Myocyte (in vitro differentiated cells): Measurements from ENCODE around the gene EVI5. TPM values are rescaled to one million over a fixed set of nuclear protein-coding genes. Genes with fewer than 3 reads are reported as not detected.
"Not testable (repeated sequence)": the region's sequence is repeated elsewhere in the genome, so short reads cannot be mapped to it uniquely, and the experiment has no call there.

Experiments used
- DNase-seq: peaks from one replicate; pipeline ENCODE4 v3.0.0-alpha.2; 2012; ENCODE audit warnings: low read depth
- total RNA-seq: library from RNA; depleted of rRNA; stranded (reverse); fragments of >200 nt; gene quantifications from 2 replicates; pipeline ENCODE4 v1.2.3, GENCODE V29; 2014

The EVI5 gene
- total RNA-seq, 1 donor from 2014 or later = 16.9 TPM

DNA sequence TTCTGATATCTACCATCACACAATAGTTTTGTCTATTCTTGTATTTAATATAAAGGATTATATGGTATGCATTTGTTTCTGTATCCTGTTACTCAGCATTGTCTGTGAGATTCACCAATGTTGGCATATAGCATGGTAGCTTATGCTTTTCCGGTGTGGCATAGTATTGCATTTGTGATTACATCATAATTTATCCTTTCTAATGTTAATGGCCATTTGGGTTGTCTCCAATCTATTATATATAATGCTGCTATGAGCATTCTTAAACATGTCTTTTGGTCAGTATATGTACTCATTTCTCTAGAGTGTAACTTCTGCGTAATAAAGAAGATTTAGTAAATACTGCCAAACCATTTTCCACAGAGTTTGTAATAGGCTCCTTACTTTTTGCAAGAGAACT, 257.2 kb downstream of the EVI5 start:
- DNase-seq = no peak

DNA sequence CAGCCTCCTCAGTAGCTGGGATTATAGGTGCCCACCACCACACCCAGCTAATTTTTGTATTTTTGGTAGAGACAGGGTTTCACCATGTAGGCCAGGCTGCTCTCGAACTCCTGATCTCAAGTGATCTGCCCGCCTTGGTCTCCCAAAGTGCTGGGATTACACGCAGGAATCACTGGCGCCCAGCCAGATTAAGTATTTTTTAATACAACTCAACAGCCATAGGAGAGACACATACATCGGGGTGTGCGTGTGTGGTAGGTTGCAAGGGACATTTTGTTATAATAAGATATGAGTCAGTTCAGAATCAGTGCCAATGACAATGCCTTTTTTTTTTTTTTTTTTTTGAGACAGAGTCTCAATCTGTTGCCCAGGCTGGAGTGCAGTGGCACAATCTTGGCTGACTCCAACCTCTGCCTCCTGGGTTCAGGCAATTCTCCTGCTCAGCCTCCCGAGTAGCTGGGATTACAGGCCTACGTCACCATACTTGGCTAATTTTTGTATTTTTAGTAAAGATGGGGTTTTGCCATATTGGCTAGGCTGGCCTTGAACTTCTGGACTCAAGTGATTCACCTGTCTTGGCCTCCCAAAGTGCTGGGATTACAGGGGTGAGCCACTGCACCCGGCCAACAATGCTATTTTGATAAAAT, 259.8 kb downstream of the EVI5 start:
- DNase-seq = not testable (repeated sequence)

DNA sequence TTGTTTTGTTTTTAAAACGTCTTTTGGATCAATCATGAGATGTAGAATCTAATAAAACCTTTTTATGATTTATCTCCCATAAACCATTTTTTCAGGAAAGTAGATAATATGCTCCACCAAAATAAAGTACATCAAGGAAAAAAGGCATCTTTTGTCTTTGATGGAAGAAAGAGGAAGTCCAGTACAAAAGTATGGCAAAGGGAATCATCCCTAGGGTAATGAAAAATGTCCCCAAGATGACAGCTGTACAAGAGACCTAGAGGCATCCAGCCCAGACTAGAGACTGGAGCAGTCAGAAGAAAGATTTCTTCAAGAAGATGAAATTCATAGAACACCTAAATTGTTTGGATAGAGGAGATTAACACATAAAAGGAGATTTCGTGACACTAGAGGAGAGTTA, 265.9 kb downstream of the EVI5 start:
- no peak for DNase-seq

DNA sequence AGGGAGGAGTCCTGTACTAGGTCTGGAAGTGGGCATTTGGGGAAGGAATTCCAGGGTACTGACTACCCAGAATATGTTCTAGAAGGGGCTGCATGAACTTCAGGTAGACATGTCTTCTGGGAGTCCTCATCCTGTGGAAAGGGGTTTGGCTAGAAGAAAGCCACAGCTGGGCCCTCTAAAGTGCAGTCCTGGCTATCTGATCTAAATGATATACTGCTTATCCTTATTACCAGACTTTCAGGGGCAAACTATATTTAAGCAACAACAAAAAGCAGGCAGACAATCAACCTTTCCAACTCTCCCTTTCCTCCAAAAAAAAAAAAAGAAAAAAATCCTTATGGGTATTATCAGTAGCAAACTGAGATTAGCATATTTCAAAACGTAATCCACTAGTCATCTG, 268.3 kb downstream of the EVI5 start:
- DNase-seq = no peak

DNA sequence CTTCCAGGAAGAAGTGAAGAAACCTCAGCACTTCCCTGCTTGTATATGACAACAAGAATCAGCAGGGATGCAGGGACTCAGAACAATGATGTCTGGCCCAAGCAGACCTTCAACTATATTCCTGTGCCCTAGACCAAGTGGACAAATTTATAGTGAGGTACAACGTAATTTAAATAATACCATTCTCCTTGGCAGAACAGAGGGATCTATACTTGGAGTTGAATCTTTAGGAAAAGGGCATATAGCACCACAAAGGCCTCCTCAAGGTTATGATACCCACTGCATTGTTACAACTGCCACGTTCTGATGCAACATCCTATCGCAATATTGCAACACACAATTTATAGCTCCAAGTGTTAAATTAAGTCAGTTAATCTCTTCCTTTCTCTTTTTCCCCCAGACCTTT, 269.1 kb downstream of the EVI5 start:
- DNase-seq = no peak

DNA sequence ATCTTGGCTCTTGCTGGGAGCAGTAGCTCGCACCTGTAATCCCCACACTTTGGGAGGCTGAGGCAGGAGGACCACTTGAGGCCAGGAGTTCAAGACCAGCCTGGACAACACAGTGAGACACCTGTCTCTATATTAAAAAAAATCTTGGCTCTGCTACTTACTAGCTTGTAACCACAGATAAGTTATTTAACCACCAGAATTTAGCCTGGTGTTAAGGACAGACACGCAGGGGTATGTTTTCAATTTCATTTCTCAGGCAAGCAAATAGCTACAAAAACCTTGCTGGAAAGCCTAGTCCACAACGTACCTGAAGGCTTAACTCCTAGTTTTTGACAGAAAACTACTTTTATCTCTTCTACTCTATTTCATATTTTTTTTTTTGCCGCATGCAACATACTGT, 273.4 kb downstream of the EVI5 start:
- DNase-seq = no peak

DNA sequence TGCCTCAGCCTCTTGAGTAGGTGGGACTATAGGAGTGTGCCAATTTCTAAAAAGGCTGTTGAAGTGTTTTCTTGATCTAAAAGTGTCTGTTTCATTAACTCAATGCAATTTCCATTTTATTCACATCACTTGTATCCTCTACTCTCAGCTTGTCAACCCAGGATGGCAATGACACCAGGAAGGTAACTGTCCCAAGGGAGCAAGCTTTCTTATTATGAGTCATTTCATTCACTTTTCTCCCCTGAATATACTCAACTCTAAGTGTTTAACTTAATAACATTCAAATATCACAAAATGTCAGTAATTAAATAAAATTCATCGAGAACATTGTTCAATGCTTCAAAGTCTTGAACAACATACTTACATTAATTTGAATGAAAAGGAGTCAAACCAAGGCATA, 275.3 kb downstream of the EVI5 start:
- DNase-seq = no peak

DNA sequence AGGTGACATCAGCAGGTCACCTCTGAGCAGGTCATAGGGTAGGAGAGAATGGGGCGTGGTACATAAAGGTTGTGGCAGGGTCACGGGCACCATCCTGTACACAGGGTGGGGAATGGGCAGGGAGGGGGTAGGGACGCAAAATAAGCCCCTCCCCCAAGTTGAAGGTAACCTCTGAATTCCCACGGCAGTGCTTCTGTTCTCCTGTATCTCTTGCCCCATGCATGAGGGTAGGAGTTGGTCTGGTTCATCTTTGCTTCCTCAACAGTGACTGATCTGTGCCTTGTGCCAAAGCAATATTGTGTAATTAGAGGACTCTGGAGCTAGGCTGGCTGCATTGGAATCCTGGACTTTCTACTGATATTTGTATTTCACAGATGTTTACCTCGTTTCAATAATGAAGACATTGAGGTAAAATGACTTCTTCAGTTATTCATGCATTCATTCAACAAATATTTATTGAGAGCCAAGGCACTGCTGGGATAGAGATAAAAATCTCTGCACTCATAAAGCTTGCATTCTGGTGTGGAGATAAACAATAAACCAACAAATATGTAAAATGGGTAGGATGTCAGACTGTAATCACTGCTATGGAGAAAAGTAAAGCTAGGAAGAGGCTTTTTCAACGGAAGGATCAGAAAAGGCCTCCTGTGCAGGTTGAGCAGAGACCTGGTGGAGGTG, 279.8 kb downstream of the EVI5 start:
- no peak for DNase-seq

DNA sequence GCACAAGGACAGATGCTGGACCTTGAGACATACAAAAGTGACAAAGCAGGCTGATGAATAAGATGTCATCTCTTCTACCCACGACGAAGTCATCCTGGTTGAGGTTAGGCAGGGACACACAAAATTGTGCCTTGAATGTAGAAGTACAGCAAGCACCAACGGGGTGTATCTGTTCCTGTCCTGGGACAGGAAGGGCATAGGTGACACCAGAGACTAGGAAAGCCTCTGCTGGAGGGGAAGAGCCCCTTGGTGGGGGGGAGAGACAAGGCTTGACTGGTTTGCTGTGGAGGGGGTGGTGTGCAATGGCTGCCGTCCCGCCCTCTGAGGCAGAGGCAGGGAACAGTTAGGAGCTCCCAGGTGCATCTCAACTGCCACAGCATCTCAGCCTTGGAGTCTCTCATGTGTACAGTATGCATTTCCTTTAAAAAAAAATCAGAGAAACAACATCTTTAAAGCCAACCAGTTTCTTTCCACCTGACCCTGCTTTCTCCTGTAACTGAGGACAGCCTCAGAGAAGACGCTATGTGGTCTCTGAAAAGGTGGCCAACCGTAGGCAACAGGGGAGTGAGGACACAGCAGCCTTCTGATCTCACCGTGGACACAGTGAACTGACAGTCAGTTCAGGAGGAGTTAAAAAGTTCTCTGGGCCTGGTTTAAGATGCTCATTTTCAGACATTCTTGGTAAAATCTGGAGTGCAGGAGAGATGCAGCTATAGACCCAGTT, 280.5 kb downstream of the EVI5 start:
- no peak for DNase-seq

DNA sequence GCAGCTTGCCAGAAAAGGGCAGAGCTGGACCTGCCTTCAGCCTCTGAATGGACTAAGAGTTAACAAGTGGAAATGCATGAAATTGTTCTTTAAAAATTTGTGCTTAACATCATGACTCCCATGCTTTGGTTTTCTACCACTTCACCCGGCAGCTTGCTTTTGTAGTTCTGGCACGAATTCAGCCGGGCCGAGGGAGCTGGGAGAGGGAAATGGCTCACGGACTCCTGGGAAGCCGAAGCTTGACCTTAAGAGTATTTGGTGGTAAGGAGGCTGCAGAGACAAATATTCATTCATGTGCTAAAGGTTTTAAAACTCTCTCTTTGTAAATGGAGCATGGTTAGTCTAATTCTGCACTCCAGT, 281.0 kb downstream of the EVI5 start:
- no peak for DNase-seq

DNA sequence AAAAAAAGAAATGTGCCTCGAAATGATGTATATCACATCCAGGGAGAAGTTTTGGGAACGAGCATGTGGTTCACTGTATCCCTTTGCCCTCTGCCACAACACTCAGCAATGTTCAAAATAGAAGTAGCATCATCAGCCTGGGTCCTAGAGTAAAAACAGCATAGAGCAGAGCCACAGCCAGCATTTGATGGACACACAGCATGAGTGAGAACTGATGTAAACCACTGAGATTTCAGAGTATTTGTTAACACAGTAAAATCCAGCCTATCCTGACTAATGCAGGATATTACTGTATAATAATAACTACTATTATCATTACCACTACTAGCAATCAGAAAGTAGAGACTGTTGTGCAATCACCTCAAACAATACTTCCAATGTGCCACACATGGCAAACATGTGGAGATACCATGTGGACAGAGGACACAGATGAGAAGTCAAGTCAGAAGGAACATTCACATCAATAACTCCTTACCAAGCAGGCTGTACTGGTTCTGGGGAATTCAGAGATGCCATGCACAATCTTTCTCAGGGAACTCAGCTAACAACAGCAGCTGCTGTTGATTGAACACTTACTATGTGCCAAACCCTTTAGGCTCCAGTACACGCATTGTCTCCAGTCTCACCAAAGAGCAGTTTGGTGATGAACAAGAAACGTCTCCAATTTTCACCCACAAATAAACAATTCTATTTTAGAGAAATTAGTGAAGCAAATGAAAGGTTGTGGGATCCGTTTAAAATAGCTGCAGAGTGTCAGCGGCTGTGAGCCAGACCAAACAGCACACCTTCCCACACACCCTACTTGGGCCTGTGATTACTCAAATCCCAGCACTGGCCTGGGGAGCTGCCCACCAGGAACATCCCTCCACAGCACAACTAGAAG, 281.6 kb downstream of the EVI5 start:
- no peak for DNase-seq

DNA sequence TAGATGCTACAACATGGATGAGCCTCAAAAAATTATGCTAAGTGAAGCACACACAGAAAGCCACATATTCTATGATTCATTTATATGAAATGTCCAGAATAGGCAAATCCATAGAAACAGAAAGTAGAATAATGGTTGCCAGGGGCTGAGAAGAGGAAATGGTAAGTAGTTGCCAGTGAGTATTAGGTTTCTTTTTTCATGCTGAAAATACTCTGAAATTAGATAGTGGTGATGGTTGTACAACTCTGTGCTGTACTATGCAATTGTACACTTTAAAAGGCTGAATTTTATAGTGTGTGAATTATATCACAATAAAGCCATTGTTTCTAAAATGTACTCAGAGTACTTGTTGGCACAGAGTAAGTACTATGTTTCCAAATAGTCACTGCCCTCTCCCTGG, 282.7 kb downstream of the EVI5 start:
- DNase-seq = peak; percentile 31

DNA sequence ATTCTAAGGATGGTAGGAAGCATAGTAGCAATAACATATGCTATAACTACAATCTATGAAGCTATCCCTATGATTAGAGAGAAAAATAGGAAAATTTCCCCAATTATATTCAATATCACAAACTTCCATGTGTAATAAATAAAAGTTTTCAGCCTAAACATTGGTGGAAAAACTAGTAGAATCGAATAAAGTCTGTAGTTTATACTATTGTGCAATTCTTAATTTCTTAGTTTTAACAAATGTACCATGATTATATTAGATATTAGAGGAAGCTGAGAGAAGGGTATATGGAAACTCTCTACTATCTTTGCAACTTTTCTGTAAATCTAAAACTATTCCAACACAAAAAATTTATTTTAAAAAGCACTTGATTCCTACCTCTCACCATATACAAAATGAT, 284.4 kb downstream of the EVI5 start:
- no peak for DNase-seq

DNA sequence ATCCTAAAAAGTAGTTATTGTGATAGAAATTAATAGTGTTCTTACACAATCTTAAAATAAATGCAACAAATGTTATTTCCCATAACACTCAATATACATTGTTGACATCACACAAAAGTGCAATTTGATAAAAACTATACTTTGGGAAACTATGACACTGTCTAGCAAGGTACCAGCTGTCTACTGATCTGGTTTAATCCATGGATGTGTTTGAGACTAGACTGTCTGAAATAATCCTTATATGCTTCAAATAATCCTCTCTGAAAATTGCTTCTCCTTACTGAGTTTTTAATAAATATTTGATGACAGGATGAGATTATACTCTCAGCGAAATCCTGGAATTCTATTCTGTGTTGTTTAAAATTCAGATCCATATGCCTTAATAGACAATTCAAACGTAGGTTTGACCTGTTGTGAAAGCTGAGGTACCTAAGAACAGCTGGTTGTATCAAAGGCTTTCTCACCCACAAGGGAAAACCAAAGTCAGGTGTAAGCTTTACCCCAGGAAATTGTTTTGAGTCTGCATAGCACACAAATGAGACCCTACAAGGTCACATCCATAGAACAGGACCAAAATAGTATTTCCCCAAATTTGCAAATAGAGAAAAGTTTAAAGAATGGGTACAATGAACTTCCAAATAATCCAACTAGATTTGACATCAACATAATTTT, 289.4 kb downstream of the EVI5 start:
- DNase-seq = no peak

DNA sequence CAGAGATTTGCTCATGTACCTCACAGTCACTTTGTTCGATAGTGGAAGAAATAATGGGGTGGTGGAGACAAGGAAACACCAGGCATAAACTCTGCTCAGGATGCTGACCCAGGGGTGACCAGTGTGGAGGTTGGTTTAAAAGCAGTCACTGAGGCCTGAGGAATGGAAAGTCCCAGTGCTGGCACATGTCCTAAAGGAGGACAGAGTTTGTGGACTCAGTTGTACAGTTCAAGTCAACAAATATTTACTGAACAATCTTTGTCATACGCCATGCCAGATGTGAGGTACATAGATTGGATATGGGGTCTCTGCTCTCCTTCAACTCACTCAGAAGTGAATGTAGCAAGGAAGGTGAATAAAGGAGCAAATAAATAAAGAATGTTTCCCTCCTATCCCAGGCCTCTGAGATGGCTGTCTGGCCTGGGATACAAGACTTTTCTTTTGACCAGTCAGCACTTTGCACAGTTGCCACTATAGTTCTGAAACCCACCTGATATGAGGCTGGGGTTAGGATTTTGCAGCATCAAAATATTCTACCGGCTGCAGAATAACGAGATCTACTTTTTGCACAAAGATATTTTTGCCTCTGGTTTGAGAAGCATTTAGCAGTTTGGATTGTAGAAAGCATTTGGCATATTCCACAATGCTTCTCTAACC, 290.3 kb downstream of the EVI5 start:
- DNase-seq = no peak

DNA sequence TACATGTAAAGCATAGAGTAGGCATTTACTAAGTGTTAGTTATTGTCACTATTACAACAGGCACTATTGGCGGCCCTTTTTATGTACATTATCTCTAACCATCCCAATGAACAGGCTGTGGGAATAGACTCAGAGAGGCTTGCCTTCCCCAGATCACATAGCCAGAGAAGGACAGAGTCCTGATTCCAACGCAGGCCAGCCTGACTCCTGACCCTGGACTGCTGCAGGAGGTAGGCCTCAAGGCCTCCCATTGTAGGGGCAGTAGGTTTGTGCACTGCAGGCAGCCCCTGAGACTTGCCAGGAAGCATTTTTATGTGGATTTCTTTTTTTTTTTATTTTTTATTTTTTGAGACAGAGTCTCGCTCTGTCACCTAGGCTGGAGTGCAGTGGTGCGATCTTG, 291.8 kb downstream of the EVI5 start:
- DNase-seq = no peak

DNA sequence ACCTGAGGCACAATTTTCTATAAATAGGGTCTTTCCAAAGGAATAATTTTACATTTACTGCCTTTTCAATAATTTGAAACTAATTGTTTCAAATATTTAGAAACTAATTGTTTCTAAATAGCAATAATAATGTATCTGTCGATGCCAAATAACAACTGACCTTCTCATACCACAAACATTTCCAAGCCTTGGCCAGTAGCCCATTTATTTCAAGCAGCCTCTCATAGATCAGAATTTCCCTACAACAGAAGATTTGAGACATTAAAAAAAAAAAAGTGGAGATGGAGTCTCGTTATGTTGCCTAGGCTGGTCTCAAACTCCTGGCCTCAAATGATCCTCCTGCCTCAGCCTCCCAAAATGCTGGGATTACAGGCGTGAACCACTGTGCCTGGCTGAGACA, 296.1 kb downstream of the EVI5 start:
- DNase-seq = no peak

DNA sequence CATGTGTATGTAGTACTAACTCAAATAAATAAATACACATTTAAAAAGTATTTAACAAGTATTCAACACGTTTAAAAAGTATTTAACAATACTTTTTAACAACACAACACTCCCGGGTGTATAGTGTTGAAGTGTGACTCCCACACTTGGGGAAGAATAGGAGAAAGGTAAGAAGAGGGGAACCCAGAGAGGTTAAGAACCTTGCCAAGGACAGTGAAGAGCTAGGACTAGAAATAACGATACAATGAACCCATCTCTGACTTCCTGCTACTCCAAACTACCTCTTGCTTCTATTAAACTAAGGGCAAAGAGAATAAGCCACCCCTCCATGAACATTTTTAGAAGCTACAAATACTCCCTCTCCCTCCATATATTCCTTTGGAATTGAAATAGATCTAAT, 296.5 kb downstream of the EVI5 start:
- DNase-seq = no peak

DNA sequence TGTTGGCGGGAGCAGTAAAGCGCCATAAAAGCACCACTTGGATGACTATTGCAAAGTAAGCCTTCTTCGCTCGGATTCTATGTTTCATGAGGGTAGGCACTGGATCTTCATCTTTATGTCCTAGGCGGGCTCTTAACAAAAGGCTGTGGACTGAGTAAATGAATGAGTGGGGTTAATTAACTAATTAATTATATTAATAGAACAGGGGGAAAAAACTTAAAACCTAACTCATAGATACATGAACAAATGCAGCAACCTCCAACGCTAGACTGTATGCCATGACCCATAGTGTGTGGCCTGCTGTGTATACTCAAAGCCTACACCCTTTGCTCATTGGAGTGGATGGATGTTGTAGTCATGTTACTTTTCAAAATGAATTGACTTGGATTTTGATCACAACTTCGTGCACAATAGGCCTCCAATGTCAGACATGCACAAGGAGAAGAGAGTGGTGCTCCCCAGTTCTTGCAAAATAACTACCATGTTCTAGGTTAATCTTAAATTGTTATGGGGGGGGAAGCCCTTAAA, 297.8 kb downstream of the EVI5 start:
- no peak for DNase-seq
